ENCODE results near the gene EI24.

The EI24 gene

GRCh38 chr11:125585487-125585886 lies 16.2 kb downstream of the EI24 start:
- Histone ChIP-seq H3K4me2 (ENCODE audit: low read length) (no peak overlapping the region), H3K36me3 (ENCODE audit: control insufficient read depth, insufficient read depth, low read length) (peaks cover 2% of the 10 kb centered on the region), H3K27ac (no peak overlapping the region), H2AFZ (no peak overlapping the region), H3K4me3 (ENCODE audit: low read depth, low read length) (no peak overlapping the region), H3K79me2 (no peaks in the 10 kb centered on the region), H3K9me3 (ENCODE audit: control insufficient read depth, low read length) (no peaks in the 10 kb centered on the region), H3K9ac (no peak overlapping the region), H3K27me3 (ENCODE audit: control insufficient read depth, insufficient read depth, low read length) (no peaks in the 10 kb centered on the region), H3K4me1 (peaks cover 11% of the 10 kb centered on the region)
- TF ChIP-seq CTCF (IDR thresholded peaks at IDR 0.05) = no peak

- peaks cover 11% of the 10 kb centered on the region for H3K4me1 ChIP-seq
- no peak overlapping the region for H3K4me3 ChIP-seq (ENCODE audit: low read depth, low read length)
- H3K4me2 ChIP-seq (ENCODE audit: low read length) = no peak overlapping the region
- H3K9ac ChIP-seq = no peak overlapping the region
- H3K9me3 ChIP-seq (ENCODE audit: control insufficient read depth, low read length) = no peaks in the 10 kb centered on the region
- H3K36me3 ChIP-seq (ENCODE audit: control insufficient read depth, insufficient read depth, low read length) = peaks cover 2% of the 10 kb centered on the region
- TF ChIP-seq CTCF (IDR thresholded peaks at IDR 0.05) = no peak
- H3K27me3 ChIP-seq (ENCODE audit: control insufficient read depth, insufficient read depth, low read length) = no peaks in the 10 kb centered on the region
- no peaks in the 10 kb centered on the region for H3K79me2 ChIP-seq
- no peak overlapping the region for H2AFZ ChIP-seq
- no peak overlapping the region for H3K27ac ChIP-seq
Observed at GRCh38 chr11:125586623-125587022, 17.3 kb downstream of the EI24 start.

GRCh38 chr11:125587480-125587879 lies 18.2 kb downstream of the EI24 start:
- Histone ChIP-seq H3K4me3 (ENCODE audit: low read depth, low read length) (no peak overlapping the region), H3K4me1 (peaks cover 11% of the 10 kb centered on the region), H3K79me2 (no peaks in the 10 kb centered on the region), H3K9me3 (ENCODE audit: control insufficient read depth, low read length) (no peaks in the 10 kb centered on the region), H3K27ac (peak overlapping the region; percentile 61), H3K27me3 (ENCODE audit: control insufficient read depth, insufficient read depth, low read length) (no peaks in the 10 kb centered on the region), H2AFZ (no peak overlapping the region), H3K4me2 (ENCODE audit: low read length) (no peak overlapping the region), H3K9ac (no peak overlapping the region), H3K36me3 (ENCODE audit: control insufficient read depth, insufficient read depth, low read length) (no peaks in the 10 kb centered on the region)
- TF ChIP-seq CTCF (IDR thresholded peaks at IDR 0.05) = no peak

- Histone ChIP-seq H3K9me3 (ENCODE audit: control insufficient read depth, low read length) (no peaks in the 10 kb centered on the region), H3K4me1 (peaks cover 7% of the 10 kb centered on the region)
Observed at GRCh38 chr11:125588505-125588904, 19.2 kb downstream of the EI24 start.

More at GRCh38 chr11:125588505-125588904, 19.2 kb downstream of the EI24 start:
- H3K27ac ChIP-seq = peak overlapping the region; percentile 61
- TF ChIP-seq CTCF (IDR thresholded peaks at IDR 0.05) = no peak
- H2AFZ ChIP-seq = no peak overlapping the region
- H3K79me2 ChIP-seq = no peaks in the 10 kb centered on the region
- no peak overlapping the region for H3K4me2 ChIP-seq (ENCODE audit: low read length)
- no peak overlapping the region for H3K4me3 ChIP-seq (ENCODE audit: low read depth, low read length)
- no peak overlapping the region for H3K9ac ChIP-seq
- no peaks in the 10 kb centered on the region for H3K27me3 ChIP-seq (ENCODE audit: control insufficient read depth, insufficient read depth, low read length)
- no peaks in the 10 kb centered on the region for H3K36me3 ChIP-seq (ENCODE audit: control insufficient read depth, insufficient read depth, low read length)

Data from parathyroid adenoma (tissue), 2 donors.